Astrocyte (in vitro differentiated cells and primary cell): ENCODE measurements around the gene FAM200C. TPM values are rescaled to one million over a fixed set of nuclear protein-coding genes. Genes with fewer than 3 reads are reported as not detected.

Experiments used
- DNase-seq: peaks from one replicate; pipeline ENCODE4 v3.0.0-alpha.2; 2010; ENCODE audit warnings: low read depth
- FAIRE-seq: peaks from 2 replicates; lab custom pipeline; 2011; peaks lifted over from hg19 to GRCh38; lab: Jason Lieb, UNC
- H2AFZ ChIP-seq: 2 replicates; pipeline ENCODE4 v1.6.0; 2012; ENCODE audit warnings: low read depth, low read length, inconsistent platforms
- H3K27ac ChIP-seq: 2 replicates; pipeline ENCODE4 v1.5.1; 2011; ENCODE audit warnings: low read depth, low read length, inconsistent platforms
- H3K27me3 ChIP-seq: 2 replicates; pipeline ENCODE4 v1.6.0; 2011; ENCODE audit warnings: low read length, inconsistent platforms; ENCODE audit not compliant: insufficient read depth
- H3K36me3 ChIP-seq: 2 replicates; pipeline ENCODE4 v1.5.1; 2011; ENCODE audit warnings: low read length, inconsistent platforms; ENCODE audit not compliant: insufficient read depth
- H3K4me1 ChIP-seq: 2 replicates; pipeline ENCODE4 v1.5.1; 2011; ENCODE audit warnings: low read length, inconsistent platforms; ENCODE audit not compliant: insufficient read depth
- H3K4me2 ChIP-seq: 2 replicates; pipeline ENCODE4 v1.6.0; 2012; ENCODE audit warnings: low read length, inconsistent platforms
- H3K4me3 ChIP-seq: 2 replicates; pipeline ENCODE4 v1.5.1; 2011; ENCODE audit warnings: low read depth, mild to moderate bottlenecking, low read length, inconsistent platforms; ENCODE audit not compliant: insufficient read depth
- H3K79me2 ChIP-seq: 2 replicates; pipeline ENCODE4 v1.6.0; 2012; ENCODE audit warnings: mild to moderate bottlenecking, low read length, inconsistent platforms; ENCODE audit not compliant: insufficient read depth
- H3K9ac ChIP-seq: 2 replicates; pipeline ENCODE4 v1.6.0; 2012; ENCODE audit warnings: mild to moderate bottlenecking, low read length, inconsistent platforms
- H3K9me3 ChIP-seq: 2 replicates; pipeline ENCODE4 v1.5.1; 2012; ENCODE audit warnings: low read depth, mild to moderate bottlenecking, low read length, inconsistent platforms; ENCODE audit not compliant: insufficient read depth
- H4K20me1 ChIP-seq: 2 replicates; pipeline ENCODE4 v1.6.0; 2012; ENCODE audit warnings: low read length, inconsistent platforms; ENCODE audit not compliant: insufficient read depth
- H3K27ac Mint-ChIP-seq: one replicate; pipeline ENCODE4 v1.8.0; 2021; ENCODE audit warnings: mild to moderate bottlenecking, mixed read lengths; ENCODE audit not compliant: unreplicated experiment
- H3K27me3 Mint-ChIP-seq: one replicate; pipeline ENCODE4 v1.8.0; 2021; ENCODE audit warnings: low read depth, mixed read lengths; ENCODE audit not compliant: unreplicated experiment
- H3K36me3 Mint-ChIP-seq: one replicate; pipeline ENCODE4 v1.8.0; 2021; ENCODE audit warnings: low read depth, mixed read lengths; ENCODE audit not compliant: unreplicated experiment
- H3K4me1 Mint-ChIP-seq: one replicate; pipeline ENCODE4 v1.8.0; 2021; ENCODE audit warnings: low read depth, mixed read lengths; ENCODE audit not compliant: unreplicated experiment
- H3K4me3 Mint-ChIP-seq: one replicate; pipeline ENCODE4 v1.8.0; 2021; ENCODE audit warnings: mild to moderate bottlenecking, moderate library complexity, mixed read lengths; ENCODE audit not compliant: unreplicated experiment
- H3K9me3 Mint-ChIP-seq: one replicate; pipeline ENCODE4 v1.8.0; 2021; ENCODE audit warnings: mild to moderate bottlenecking, mixed read lengths; ENCODE audit not compliant: unreplicated experiment
- EZH2 ChIP-seq: IDR thresholded peaks from 2 replicates; pipeline ENCODE4 v1.6.1; 2012; ENCODE audit warnings: mild to moderate bottlenecking, low read length, inconsistent platforms; ENCODE audit not compliant: insufficient read depth
- total RNA-seq: library from RNA; stranded (reverse); gene quantifications from 2 replicates; pipeline ENCODE4 v1.2.1, GENCODE V29; 2021
- TF ChIP-seq, protein P1 (sequence below): IDR thresholded peaks from 2 replicates; pipeline ENCODE4 v1.5.1; 2011; ENCODE audit warnings: low read depth, mild to moderate bottlenecking, inconsistent platforms, low read length, moderate library complexity; ENCODE audit not compliant: insufficient read depth

The FAM200C gene
- total RNA-seq, 1 donor from 2014 or later, result 1.7 TPM

DNA sequence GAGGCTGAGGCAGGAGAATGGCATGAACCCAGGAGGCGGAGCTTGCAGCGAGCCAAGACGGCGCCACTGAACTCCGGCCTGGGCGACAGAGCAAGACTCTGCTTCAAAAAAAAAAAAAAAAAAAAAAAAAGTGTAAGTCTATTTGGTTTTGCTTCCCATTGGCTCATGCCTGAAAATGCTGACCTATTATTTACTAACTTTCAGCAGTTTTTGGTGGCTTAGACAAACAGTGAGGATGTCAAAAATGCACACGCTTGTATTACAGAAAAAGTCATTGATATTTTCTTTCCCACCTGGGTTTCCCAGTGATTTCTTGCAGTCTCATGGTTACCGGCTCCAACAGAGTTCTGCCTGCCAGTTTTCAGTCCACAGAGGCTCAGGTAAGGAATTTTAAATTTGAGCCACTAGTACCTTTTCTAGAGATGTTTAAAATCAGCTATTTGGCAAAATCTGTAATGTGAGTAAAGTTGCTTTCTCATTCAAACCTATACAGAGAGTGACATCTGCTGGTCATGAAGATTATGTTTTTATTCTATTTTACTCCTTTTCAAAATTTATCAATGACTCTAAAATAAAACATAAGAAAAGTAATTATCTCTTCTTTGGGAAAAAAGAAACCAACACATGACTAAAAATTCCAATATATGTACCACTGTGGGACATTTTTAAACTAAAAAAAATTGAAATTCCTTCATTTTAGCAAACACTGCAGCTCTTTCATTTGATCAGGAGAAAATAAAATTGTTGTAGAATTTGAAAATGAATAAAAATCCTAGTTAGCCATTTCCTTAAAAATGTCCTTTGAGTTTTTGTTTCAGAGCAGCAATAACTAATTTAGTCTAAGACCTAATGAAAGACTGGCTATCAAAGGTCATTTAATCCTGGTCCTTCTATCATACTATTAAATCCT lies 8.8 kb downstream of the FAM200C start:
- peak; percentile 16 for DNase-seq
- Histone ChIP-seq H4K20me1 (no peaks in the 10 kb centered on the region), H3K9ac (no peak overlapping the region), H3K36me3 (no peaks in the 10 kb centered on the region), H3K9me3 (no peaks in the 10 kb centered on the region), H3K79me2 (peaks cover 4% of the 10 kb centered on the region), H3K27me3 (no peaks in the 10 kb centered on the region), H2AFZ (no peak overlapping the region), H3K4me2 (no peak overlapping the region), H3K4me3 (no peak overlapping the region), H3K4me1 (no peaks in the 10 kb centered on the region), H3K27ac (no peak overlapping the region)
- FAIRE-seq, result peak; percentile 71
- Mint-ChIP-seq H3K4me3 (no peak overlapping the region), H3K9me3 (peaks cover 14% of the 10 kb centered on the region), H3K27ac (no peak overlapping the region), H3K27me3 (no peaks in the 10 kb centered on the region), H3K36me3 (peaks cover 2% of the 10 kb centered on the region), H3K4me1 (no peaks in the 10 kb centered on the region)
- TF ChIP-seq, protein P1, sequence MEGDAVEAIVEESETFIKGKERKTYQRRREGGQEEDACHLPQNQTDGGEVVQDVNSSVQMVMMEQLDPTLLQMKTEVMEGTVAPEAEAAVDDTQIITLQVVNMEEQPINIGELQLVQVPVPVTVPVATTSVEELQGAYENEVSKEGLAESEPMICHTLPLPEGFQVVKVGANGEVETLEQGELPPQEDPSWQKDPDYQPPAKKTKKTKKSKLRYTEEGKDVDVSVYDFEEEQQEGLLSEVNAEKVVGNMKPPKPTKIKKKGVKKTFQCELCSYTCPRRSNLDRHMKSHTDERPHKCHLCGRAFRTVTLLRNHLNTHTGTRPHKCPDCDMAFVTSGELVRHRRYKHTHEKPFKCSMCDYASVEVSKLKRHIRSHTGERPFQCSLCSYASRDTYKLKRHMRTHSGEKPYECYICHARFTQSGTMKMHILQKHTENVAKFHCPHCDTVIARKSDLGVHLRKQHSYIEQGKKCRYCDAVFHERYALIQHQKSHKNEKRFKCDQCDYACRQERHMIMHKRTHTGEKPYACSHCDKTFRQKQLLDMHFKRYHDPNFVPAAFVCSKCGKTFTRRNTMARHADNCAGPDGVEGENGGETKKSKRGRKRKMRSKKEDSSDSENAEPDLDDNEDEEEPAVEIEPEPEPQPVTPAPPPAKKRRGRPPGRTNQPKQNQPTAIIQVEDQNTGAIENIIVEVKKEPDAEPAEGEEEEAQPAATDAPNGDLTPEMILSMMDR, result peak; percentile 48
- TF ChIP-seq EZH2, result no peak

GRCh38 chr5:160387445-160387844 lies 12.4 kb downstream of the FAM200C start:
- H3K36me3 ChIP-seq, result no peaks in the 10 kb centered on the region
- no peaks in the 10 kb centered on the region for H3K9me3 ChIP-seq
- no peak for TF ChIP-seq EZH2
- H3K4me1 ChIP-seq, result no peaks in the 10 kb centered on the region
- H2AFZ ChIP-seq, result no peak overlapping the region
- H3K27me3 Mint-ChIP-seq, result no peaks in the 10 kb centered on the region
- no peak overlapping the region for H3K4me3 Mint-ChIP-seq
- no peaks in the 10 kb centered on the region for H3K27me3 ChIP-seq
- no peak overlapping the region for H3K4me3 ChIP-seq
- H3K4me1 Mint-ChIP-seq, result no peaks in the 10 kb centered on the region
- no peak overlapping the region for H3K4me2 ChIP-seq
- DNase-seq (no peak), FAIRE-seq (no peak)
- H3K9me3 Mint-ChIP-seq, result peaks cover 17% of the 10 kb centered on the region
- H3K27ac Mint-ChIP-seq, result no peak overlapping the region
- no peaks in the 10 kb centered on the region for H3K79me2 ChIP-seq
- no peak overlapping the region for H3K9ac ChIP-seq
- no peak overlapping the region for H3K27ac ChIP-seq
- H3K36me3 Mint-ChIP-seq, result peaks cover 2% of the 10 kb centered on the region
- no peaks in the 10 kb centered on the region for H4K20me1 ChIP-seq

DNA sequence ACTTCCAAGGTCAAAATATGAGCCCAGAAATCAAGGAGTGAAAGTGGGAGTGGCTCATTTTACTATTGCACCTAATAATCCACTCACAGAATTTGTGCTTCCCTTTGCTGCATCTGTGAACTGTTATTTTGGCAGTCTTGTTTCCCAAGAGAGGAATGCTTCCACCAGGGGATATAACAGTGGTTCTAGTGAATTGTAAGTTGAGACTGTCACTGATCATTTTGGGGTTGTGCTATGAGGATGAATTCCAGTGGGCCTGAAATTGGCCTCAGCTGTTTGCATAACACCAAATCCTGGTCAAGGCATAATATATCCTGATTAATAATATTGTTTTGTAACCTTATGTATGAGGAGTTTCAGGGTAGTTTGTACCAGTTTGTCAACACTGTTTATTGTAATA lies 14.4 kb downstream of the FAM200C start:
- no peak for FAIRE-seq
- H3K4me3 Mint-ChIP-seq, result no peak overlapping the region
- H3K9me3 Mint-ChIP-seq, result peaks cover 17% of the 10 kb centered on the region
- no peak for TF ChIP-seq EZH2
- TF ChIP-seq, protein P1, result no peak
- Histone ChIP-seq H4K20me1 (no peaks in the 10 kb centered on the region), H3K27me3 (no peaks in the 10 kb centered on the region), H3K27ac (no peak overlapping the region), H2AFZ (no peak overlapping the region), H3K4me1 (no peaks in the 10 kb centered on the region), H3K4me3 (no peak overlapping the region), H3K79me2 (no peaks in the 10 kb centered on the region), H3K9ac (no peak overlapping the region), H3K9me3 (no peaks in the 10 kb centered on the region), H3K4me2 (no peak overlapping the region), H3K36me3 (no peaks in the 10 kb centered on the region)
- no peak for DNase-seq
- H3K36me3 Mint-ChIP-seq, result peaks cover 2% of the 10 kb centered on the region
- H3K27ac Mint-ChIP-seq, result no peak overlapping the region
- no peaks in the 10 kb centered on the region for H3K4me1 Mint-ChIP-seq
- H3K27me3 Mint-ChIP-seq, result peaks cover 8% of the 10 kb centered on the region
